ENCODE data around the gene ZEB2.

ZEB2 gene

GRCh38 chr2:144429396-144430112, 90.4 kb downstream of the ZEB2 start:
- no peak for DNase-seq (ENCODE audit: extremely low read depth in 1 of 2, low read depth in 1 of 2)

- no peak for DNase-seq (ENCODE audit: extremely low read depth in 1 of 2, low read depth in 1 of 2)
Measured at GRCh38 chr2:144426981-144427479, 92.9 kb downstream of the ZEB2 start.

- no peak for DNase-seq (ENCODE audit: extremely low read depth in 1 of 2, low read depth in 1 of 2)
Measured at GRCh38 chr2:144426355-144426754, 93.6 kb downstream of the ZEB2 start.

GRCh38 chr2:144424559-144425240, 95.2 kb downstream of the ZEB2 start:
- DNase-seq (ENCODE audit: extremely low read depth in 1 of 2, low read depth in 1 of 2) = no peak

- no peak for DNase-seq (ENCODE audit: extremely low read depth in 1 of 2, low read depth in 1 of 2)
Measured at GRCh38 chr2:144421606-144422510, 98.1 kb downstream of the ZEB2 start.

- no peak for DNase-seq (ENCODE audit: extremely low read depth in 1 of 2, low read depth in 1 of 2)
Measured at GRCh38 chr2:144419218-144419617, 100.7 kb downstream of the ZEB2 start.

- DNase-seq (ENCODE audit: extremely low read depth in 1 of 2, low read depth in 1 of 2) = no peak
Measured at GRCh38 chr2:144415386-144415785, 104.5 kb downstream of the ZEB2 start.

GRCh38 chr2:144414324-144414845, 105.5 kb downstream of the ZEB2 start:
- no peak for DNase-seq (ENCODE audit: extremely low read depth in 1 of 2, low read depth in 1 of 2)

GRCh38 chr2:144412709-144413108, 107.2 kb downstream of the ZEB2 start:
- DNase-seq (ENCODE audit: extremely low read depth in 1 of 2, low read depth in 1 of 2) = no peak

GRCh38 chr2:144411473-144411872, 108.4 kb downstream of the ZEB2 start:
- no peak for DNase-seq (ENCODE audit: extremely low read depth in 1 of 2, low read depth in 1 of 2)

GRCh38 chr2:144409241-144409640, 110.7 kb downstream of the ZEB2 start:
- DNase-seq (ENCODE audit: extremely low read depth in 1 of 2, low read depth in 1 of 2) = no peak

- no peak for DNase-seq (ENCODE audit: extremely low read depth in 1 of 2, low read depth in 1 of 2)
Measured at GRCh38 chr2:144407262-144407661, 112.7 kb downstream of the ZEB2 start.

- no peak for DNase-seq (ENCODE audit: extremely low read depth in 1 of 2, low read depth in 1 of 2)
Measured at GRCh38 chr2:144405982-144406788, 113.7 kb downstream of the ZEB2 start.

GRCh38 chr2:144405321-144405720, 114.6 kb downstream of the ZEB2 start:
- DNase-seq (ENCODE audit: extremely low read depth in 1 of 2, low read depth in 1 of 2) = no peak

- no peak for DNase-seq (ENCODE audit: extremely low read depth in 1 of 2, low read depth in 1 of 2)
Measured at GRCh38 chr2:144404586-144405314, 115.2 kb downstream of the ZEB2 start.

- DNase-seq (ENCODE audit: extremely low read depth in 1 of 2, low read depth in 1 of 2) = no peak
Measured at GRCh38 chr2:144403933-144404332, 116.0 kb downstream of the ZEB2 start.

GRCh38 chr2:144402251-144402650, 117.7 kb downstream of the ZEB2 start:
- DNase-seq (ENCODE audit: extremely low read depth in 1 of 2, low read depth in 1 of 2) = no peak

GRCh38 chr2:144401036-144401435, 118.9 kb downstream of the ZEB2 start:
- DNase-seq (ENCODE audit: extremely low read depth in 1 of 2, low read depth in 1 of 2) = no peak

- DNase-seq (ENCODE audit: extremely low read depth in 1 of 2, low read depth in 1 of 2) = no peak
Measured at GRCh38 chr2:144396318-144396717, 123.6 kb downstream of the ZEB2 start.

Data from activated CD8-positive, alpha-beta memory T cell treated with anti-CD3 and anti-CD28 coated beads for 1 hour (primary cell).